ENCODE results near the gene SAMD4B. TPM values are rescaled to one million over a fixed set of nuclear protein-coding genes. Genes with fewer than 3 reads are reported as not detected.

SAMD4B gene
- total and polyA plus RNA-seq, 9 of the 15 experiments (the other 6 are each of a cell fraction or from before 2014, with no cell fraction given): 3.4 to 90.5 (median 38.0) TPM

- CTCF ChIA-PET (ENCODE audit: low intra/inter-chr PET ratio): interaction anchor here (4.4 kb wide), 1 partner anchor 12 kb away, joined by 74 read pairs; the partner anchor contains the start of gene PLEKHG2
These were observed 57.8 kb downstream of the SAMD4B start for GRCh38 chr19:39400061-39400460.

More at GRCh38 chr19:39400061-39400460, 57.8 kb downstream of the SAMD4B start:
- BruUV-seq (replicated peaks): no TSS peak
- POLR2A ChIA-PET: no interaction called here
- peaks cover 6% of the 10 kb centered on the region; the same call in 2 of the 3 replicates for H3K79me2 ChIP-seq (ENCODE audit: control insufficient read depth, insufficient read depth, low read length)
- no peak overlapping the region for H3K4me3 ChIP-seq
- FAIRE-seq (no peak), ATAC-seq (no peak), DNase-seq (ENCODE audit: extremely low read depth in 1 of 4, low spot score in 3 of 4) (no peak)
- H3K9ac ChIP-seq (ENCODE audit: insufficient read depth in 1 of 2, low read depth in 2 of 2, low read length in 2 of 2): 0 out of 4 replicates have a peak overlapping the region, but pooled peaks of 1 of the 2 experiments have one; percentile 12
- H3K27ac ChIP-seq (ENCODE audit: extremely low read depth, low read depth, low read length): no peak overlapping the region
- H2AFZ ChIP-seq (ENCODE audit: low read depth, low read length): no peak overlapping the region
- WGBS (ENCODE audit: insufficient coverage, low coverage, missing lambda C conversion rate): 91% methylated on average over 4 of the region's 4 CpGs
- peaks cover 3% of the 10 kb centered on the region for H3K9me1 ChIP-seq (ENCODE audit: control insufficient read depth, insufficient read depth, low read length)
- peaks cover 48 to 66% of the 10 kb centered on the region in 2 experiments for H3K4me1 ChIP-seq (replicated peaks in 1 of 2; ENCODE audit: control insufficient read depth in 2 of 2, insufficient read depth in 2 of 2, low read length in 2 of 2)
- H3K4me2 ChIP-seq (ENCODE audit: insufficient read depth, low read length): no peak overlapping the region
- intact Hi-C loops (cut with micrococcal nuclease): no loop called here
- no peaks in the 10 kb centered on the region for H3K9me3 ChIP-seq (replicated peaks; ENCODE audit: control insufficient read depth, insufficient read depth, low read depth, low read length)
- in situ Hi-C loops (cut with MboI): no loop called here
- H3K27me3 ChIP-seq (ENCODE audit: control insufficient read depth in 2 of 2, insufficient read depth in 2 of 2, low read length in 2 of 2): no peaks in the 10 kb centered on the region
- H4K20me1 ChIP-seq (replicated peaks; ENCODE audit: control insufficient read depth, insufficient read depth, low read length): no peaks in the 10 kb centered on the region
- 0 out of 2 replicates have a peak, but pooled peaks have one; percentile 10 for TF ChIP-seq POLR2G (IDR thresholded peaks at IDR 0.05; ENCODE audit: low read depth, low read length)
- TF ChIP-seq IRF2 (CRISPR knock-in tag; IDR thresholded peaks at IDR 0.05): no peak
- no peak for TF ChIP-seq XRCC5 (IDR thresholded peaks at IDR 0.05; ENCODE audit: low read depth, low read length)
- TF ChIP-seq ZNF79 (CRISPR knock-in tag; IDR thresholded peaks at IDR 0.05; ENCODE audit: low read depth): no peak
- no peak for TF ChIP-seq ILF3 (IDR thresholded peaks at IDR 0.05; ENCODE audit: borderline replicate concordance)
- no peak for TF ChIP-seq TEAD1 (CRISPR knock-in tag; IDR thresholded peaks at IDR 0.05)
- TF ChIP-seq, protein P1, sequence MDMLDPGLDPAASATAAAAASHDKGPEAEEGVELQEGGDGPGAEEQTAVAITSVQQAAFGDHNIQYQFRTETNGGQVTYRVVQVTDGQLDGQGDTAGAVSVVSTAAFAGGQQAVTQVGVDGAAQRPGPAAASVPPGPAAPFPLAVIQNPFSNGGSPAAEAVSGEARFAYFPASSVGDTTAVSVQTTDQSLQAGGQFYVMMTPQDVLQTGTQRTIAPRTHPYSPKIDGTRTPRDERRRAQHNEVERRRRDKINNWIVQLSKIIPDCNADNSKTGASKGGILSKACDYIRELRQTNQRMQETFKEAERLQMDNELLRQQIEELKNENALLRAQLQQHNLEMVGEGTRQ (CRISPR knock-in tag; IDR thresholded peaks at IDR 0.05): no peak
- peaks cover 13% of the 10 kb centered on the region; the same call in 1 of the 3 replicates for H3K36me3 ChIP-seq (ENCODE audit: control insufficient read depth, insufficient read depth, low read length)

Data from K562 (cell line).